Measurements from ENCODE around the gene RNGTT. TPM values are rescaled to one million over a fixed set of nuclear protein-coding genes. Genes with fewer than 3 reads are reported as not detected.
"Not testable (repeated sequence)": the region's sequence is repeated elsewhere in the genome, so short reads cannot be mapped to it uniquely, and the experiment has no call there.

The RNGTT gene
- total RNA-seq, 1 donor from 2014 or later, result 13.4 TPM

GRCh38 chr6:88983532-88983931 lies 20.1 kb upstream of the RNGTT start:
- TF ChIP-seq, protein P1, sequence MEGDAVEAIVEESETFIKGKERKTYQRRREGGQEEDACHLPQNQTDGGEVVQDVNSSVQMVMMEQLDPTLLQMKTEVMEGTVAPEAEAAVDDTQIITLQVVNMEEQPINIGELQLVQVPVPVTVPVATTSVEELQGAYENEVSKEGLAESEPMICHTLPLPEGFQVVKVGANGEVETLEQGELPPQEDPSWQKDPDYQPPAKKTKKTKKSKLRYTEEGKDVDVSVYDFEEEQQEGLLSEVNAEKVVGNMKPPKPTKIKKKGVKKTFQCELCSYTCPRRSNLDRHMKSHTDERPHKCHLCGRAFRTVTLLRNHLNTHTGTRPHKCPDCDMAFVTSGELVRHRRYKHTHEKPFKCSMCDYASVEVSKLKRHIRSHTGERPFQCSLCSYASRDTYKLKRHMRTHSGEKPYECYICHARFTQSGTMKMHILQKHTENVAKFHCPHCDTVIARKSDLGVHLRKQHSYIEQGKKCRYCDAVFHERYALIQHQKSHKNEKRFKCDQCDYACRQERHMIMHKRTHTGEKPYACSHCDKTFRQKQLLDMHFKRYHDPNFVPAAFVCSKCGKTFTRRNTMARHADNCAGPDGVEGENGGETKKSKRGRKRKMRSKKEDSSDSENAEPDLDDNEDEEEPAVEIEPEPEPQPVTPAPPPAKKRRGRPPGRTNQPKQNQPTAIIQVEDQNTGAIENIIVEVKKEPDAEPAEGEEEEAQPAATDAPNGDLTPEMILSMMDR (conservative IDR thresholded peaks at IDR 0.05), result peak; percentile 68
- no peaks in the 10 kb centered on the region for H3K36me3 Mint-ChIP-seq
- H3K9me3 Mint-ChIP-seq, result no peaks in the 10 kb centered on the region
- no peak overlapping the region for H3K27ac Mint-ChIP-seq
- no peak for DNase-seq (ENCODE audit: extremely low spot score, unreplicated experiment)
- no peaks in the 10 kb centered on the region for H3K27me3 Mint-ChIP-seq
- no peaks in the 10 kb centered on the region for H3K4me1 Mint-ChIP-seq (ENCODE audit: unreplicated experiment)
- no peak overlapping the region for H3K4me3 Mint-ChIP-seq

DNA sequence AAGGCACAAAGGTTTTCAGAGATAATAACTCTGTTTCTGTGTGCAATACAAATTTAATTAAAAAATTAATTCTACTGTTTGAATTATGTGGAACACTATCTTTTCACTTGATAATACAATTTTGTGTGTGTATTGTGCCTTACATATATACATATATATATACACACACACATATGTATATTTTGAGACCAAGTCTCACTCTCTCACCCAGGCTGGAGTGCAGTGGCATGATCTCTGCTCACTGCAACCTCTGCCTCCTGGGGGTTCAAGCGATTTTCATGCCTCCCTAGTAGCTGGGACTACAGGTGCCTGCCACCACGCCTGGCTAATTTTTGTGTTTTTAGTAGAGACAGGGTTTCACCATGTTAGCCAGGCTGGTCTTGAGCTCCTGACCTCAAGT lies 19.7 kb upstream of the RNGTT start:
- not testable (repeated sequence) for H3K27ac Mint-ChIP-seq; DNase-seq (ENCODE audit: extremely low spot score, unreplicated experiment); H3K4me3 Mint-ChIP-seq; H3K4me1 Mint-ChIP-seq (ENCODE audit: unreplicated experiment); H3K27me3 Mint-ChIP-seq; H3K9me3 Mint-ChIP-seq; H3K36me3 Mint-ChIP-seq

- Mint-ChIP-seq H3K27ac (no peak overlapping the region), H3K27me3 (no peaks in the 10 kb centered on the region), H3K4me1 (ENCODE audit: unreplicated experiment) (no peaks in the 10 kb centered on the region), H3K36me3 (no peaks in the 10 kb centered on the region), H3K9me3 (no peaks in the 10 kb centered on the region), H3K4me3 (no peak overlapping the region)
- TF ChIP-seq, protein P1 (conservative IDR thresholded peaks at IDR 0.05), result peak; percentile 87
- DNase-seq (ENCODE audit: extremely low spot score, unreplicated experiment), result no peak
Measured at GRCh38 chr6:88982720-88983119, 19.3 kb upstream of the RNGTT start.

DNA sequence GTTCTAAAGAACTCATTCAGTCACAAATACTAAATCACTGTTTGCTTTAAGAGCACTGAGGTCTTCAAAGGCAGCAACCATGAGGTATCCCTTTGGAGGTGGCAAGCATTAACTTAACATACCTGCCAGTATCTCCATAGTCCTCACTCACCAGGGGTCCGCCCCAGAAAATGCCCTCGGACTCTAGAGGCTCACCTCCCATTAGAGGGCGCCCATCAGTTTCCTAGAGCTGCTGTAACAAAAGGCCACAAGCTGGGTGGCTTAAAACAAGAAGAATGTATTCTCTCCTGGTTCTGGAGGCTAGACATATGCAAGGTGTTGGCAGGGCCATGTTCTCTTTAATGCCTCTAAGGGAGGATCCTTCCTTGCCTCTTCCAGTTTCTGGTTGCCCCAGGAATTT lies 12.0 kb upstream of the RNGTT start:
- Mint-ChIP-seq H3K27ac (no peak overlapping the region), H3K4me3 (no peak overlapping the region), H3K27me3 (no peaks in the 10 kb centered on the region), H3K9me3 (no peaks in the 10 kb centered on the region), H3K4me1 (ENCODE audit: unreplicated experiment) (no peaks in the 10 kb centered on the region), H3K36me3 (no peaks in the 10 kb centered on the region)
- no peak for DNase-seq (ENCODE audit: extremely low spot score, unreplicated experiment)
- TF ChIP-seq, protein P1 (conservative IDR thresholded peaks at IDR 0.05), result no peak

- TF ChIP-seq, protein P1 (conservative IDR thresholded peaks at IDR 0.05), result no peak
- Mint-ChIP-seq H3K36me3 (no peaks in the 10 kb centered on the region), H3K27ac (no peak overlapping the region), H3K9me3 (no peaks in the 10 kb centered on the region), H3K4me1 (ENCODE audit: unreplicated experiment) (no peaks in the 10 kb centered on the region), H3K4me3 (no peak overlapping the region), H3K27me3 (no peaks in the 10 kb centered on the region)
- DNase-seq (ENCODE audit: extremely low spot score, unreplicated experiment), result no peak
Measured at GRCh38 chr6:88972504-88973423, 9.3 kb upstream of the RNGTT start.

GRCh38 chr6:88970301-88970700 lies 6.9 kb upstream of the RNGTT start:
- no peaks in the 10 kb centered on the region for H3K27me3 Mint-ChIP-seq
- H3K4me3 Mint-ChIP-seq, result no peak overlapping the region
- TF ChIP-seq, protein P1 (conservative IDR thresholded peaks at IDR 0.05), result no peak
- H3K9me3 Mint-ChIP-seq, result no peaks in the 10 kb centered on the region
- no peak overlapping the region for H3K27ac Mint-ChIP-seq
- H3K4me1 Mint-ChIP-seq (ENCODE audit: unreplicated experiment), result no peaks in the 10 kb centered on the region
- no peaks in the 10 kb centered on the region for H3K36me3 Mint-ChIP-seq
- DNase-seq (ENCODE audit: extremely low spot score, unreplicated experiment), result no peak

GRCh38 chr6:88969255-88969654 lies 5.8 kb upstream of the RNGTT start:
- H3K4me1 Mint-ChIP-seq (ENCODE audit: unreplicated experiment); DNase-seq (ENCODE audit: extremely low spot score, unreplicated experiment); H3K36me3 Mint-ChIP-seq; H3K9me3 Mint-ChIP-seq; H3K27ac Mint-ChIP-seq; H3K4me3 Mint-ChIP-seq; H3K27me3 Mint-ChIP-seq: not testable (repeated sequence)

Measured in type B pancreatic cell (in vitro differentiated cells).